Stimulated activated CD8-positive, alpha-beta memory T cell treated with anti-CD3 and anti-CD28 coated beads, Interleukin-4, amount 100 ng/mL, for 4 hours (primary cell): ENCODE results near the gene CFAP210.
"Not testable (repeated sequence)": the region's sequence is repeated elsewhere in the genome, so short reads cannot be mapped to it uniquely, and the experiment has no call there.

Experiments used
- DNase-seq, 2 donors: peaks; one replicate each; pipeline ENCODE4 v3.0.0-alpha.2; 2020; ENCODE audit warnings: low read depth in 2 of 2, low spot score in 1 of 2

The CFAP210 gene

DNA sequence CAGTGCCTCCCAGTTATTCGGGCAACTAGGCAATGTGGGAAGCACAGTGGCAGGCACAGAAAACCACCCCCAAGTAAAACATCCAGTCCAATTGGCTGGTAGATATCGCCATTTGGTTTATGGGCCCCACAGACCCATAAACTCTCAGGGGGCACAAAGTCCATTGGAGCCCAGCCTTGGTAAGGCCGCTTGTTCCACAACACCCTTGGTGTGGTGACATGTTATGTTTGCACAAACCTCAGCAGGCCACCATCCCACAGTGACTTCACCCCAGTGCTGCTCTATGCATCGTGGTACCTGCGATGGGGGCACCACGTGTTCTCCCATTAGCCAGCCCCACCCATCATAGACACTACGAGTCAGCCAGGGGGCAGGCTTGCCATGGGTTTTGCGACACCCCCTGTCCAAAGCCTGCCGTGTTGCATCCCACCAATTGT, 18.6 kb upstream of the CFAP210 start:
- DNase-seq = no peak

DNA sequence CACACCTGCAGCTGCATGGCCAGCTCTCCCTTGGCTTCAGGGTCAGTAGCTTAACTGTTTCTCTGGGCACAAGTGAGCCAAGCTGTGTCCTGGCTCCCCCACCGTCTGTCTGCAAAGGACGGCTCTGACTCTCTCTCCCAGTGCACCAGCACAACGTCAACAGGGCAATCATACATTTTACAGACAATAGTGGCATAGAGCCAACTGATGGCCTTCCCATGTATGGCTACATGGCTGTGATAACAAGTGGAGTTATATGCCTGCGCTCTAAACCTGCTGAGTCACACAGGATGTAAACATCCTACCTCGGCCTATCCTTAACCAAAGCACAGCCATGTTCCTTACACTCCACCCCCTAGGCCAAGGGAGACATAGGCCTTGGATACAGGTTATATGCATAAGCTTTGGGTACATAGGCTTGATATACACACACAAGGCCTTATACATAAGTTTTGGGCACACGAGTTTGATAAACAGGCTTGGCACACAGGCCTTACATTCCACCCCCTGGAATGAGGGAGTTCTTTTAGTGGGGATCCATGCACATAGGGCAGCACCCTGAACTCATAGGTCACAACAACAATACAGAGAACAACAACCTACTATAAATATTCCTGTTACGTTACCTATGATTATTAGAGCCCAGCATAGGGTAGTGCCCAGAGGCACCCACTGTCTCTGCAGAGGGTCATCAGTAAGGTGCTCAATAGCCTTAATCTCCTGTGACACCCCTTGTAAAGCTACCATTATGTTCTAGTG, 17.7 kb upstream of the CFAP210 start:
- no peak for DNase-seq

DNA sequence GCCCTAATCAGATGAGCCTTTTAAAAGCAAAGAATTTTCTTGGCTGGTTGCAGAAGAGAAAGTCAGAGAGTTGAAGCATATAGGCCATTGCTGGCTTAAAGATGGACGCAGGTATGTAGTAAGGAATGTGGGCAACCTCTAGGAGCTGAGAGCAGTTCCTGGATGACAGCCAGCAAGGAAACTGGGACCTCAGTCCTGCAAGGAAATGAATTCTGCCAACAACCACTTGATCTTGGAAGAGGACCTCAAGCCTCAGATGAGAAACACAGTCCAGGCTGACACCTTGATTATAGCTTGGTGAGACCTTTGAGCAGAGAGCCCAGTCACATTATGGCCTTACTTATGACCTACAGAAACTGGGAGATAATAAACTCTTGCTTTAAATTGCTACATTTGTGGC, 15.8 kb upstream of the CFAP210 start:
- no peak for DNase-seq

DNA sequence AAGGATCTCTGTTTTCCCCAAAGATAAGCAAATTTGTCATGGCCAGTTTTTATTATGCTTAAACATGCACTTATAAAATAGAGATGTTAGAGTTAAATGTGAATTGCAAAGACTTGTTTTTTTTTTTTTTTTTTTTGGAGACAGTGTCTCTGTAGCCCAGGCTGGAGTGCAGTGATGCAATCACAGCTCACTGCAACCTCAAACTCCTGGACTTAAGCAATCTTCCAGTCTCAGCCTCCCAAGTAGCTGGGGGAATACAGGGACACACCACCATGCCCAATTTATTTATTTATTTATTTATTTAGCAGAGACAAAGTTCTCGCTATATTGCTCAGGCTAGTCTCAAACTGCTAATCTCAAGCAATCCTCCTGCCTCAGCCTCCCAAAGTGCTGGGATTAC, 15.1 kb upstream of the CFAP210 start:
- no peak for DNase-seq

DNA sequence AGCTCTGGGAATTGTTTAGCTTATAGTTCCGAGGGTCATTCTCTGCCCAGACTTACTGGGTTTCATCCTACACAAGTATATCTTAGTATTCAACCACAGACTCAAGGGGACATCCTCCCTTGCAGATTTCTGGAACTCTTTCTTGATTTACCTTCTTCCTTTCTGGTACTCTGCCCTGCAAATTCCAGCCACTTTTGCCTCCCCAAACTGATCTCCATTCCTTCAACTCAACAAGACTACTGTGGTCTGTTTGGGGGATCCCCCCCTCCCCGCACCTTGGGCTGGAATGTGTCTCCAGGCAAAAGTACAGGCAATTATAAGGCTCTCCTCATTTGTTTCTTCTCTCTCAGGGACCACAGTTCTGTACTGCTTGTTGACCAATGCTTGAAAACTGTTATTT, 13.4 kb upstream of the CFAP210 start:
- DNase-seq = no peak

DNA sequence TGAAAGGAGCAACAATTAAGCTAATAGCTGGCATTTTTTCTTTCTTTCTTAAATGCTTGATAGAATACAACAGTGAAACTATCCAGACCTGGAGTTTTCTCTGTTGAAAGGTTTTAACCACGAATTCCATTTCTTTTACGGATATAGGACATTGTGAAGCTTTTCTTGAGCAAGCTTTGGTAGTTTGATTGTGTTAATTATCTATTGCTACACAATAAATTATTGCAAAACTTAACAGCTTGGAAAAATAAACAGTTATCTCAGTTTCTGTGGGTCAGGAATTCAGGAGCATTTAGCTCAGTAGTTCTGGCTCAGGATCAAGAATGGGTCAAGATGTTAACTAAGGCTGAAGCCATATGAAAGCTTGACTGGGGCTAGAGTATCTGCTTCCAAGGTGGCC, 11.7 kb upstream of the CFAP210 start:
- DNase-seq = no peak

DNA sequence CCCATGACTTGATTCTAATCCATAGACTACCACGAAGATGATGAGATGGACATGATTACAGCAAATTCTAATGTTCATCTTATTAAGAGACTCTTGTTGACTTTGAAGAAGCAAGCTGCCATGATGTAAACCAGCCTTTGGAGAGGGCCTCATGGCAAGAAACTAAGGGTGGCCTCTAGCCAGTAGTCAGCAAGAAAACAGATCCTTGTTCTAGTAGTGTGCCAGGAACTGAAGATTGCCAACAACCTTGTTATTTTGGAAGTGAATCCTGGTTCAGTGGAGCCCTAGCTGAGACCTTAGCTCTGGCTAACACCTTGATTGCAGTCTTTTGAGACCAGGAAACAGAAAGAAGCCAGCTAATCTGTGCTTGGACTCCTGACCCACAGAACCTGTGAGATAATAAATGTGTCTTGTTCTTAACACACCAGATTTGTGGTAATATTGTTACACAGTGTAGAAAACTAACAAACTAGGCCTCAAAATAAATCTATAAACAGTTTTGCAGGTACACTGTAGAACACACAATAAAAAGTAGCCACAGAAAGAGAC, 10.0 kb upstream of the CFAP210 start:
- DNase-seq = no peak

DNA sequence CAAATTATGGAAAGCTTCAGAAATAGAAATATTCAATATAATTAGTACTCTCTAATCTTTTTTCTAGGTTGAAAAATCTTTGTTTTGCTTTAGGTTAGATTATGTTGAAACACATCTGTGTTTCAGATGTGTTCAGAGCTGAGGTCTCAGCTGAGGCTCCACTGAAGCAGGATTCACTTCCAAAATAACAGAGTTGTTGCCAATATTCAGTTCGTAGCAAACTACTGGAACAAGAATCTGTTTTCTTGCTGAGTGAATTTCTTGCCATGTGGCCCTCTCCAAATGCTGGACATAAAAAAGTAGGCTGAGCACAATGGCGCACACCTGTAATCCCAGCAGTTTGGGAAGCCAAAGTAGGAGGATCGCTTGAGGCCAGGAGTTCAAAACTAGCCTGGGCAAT, 8.8 kb upstream of the CFAP210 start:
- DNase-seq = no peak

DNA sequence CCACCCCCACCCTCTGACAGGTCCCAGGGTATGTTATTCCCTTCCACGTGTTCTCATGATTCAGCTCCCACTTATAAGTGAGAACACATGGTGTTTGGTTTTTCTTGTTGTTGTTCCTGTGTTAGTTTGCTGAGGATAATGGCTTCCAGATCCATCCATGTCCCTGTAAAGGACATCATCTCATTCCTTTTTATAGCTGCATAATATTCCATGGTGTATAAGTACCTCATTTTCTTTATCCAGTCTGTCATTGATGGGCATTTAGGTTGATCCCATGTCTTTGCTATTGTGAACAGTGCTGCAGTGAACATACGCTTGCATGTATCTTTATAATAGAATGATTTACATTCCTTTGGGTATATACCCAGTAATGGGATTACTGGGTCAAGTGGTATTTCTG, 5.0 kb upstream of the CFAP210 start:
- DNase-seq = not testable (repeated sequence)

DNA sequence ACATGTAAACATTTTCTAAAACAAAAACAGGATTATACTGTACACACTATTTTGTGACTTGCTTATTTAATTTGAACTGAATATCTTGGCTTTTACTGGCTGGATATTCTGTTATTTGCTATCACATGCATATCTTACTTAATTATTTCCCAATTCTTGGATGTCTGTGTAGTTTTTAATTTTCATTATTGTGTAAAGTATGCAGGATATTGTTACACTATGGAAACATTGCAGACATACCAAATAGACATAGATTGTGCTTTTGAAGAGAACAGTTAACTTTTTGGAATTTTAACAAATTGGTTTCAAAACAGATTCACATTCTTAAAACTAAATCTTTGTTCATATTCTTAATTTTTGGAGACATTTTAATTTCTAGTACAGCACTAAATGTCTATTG, 2.2 kb upstream of the CFAP210 start:
- DNase-seq = no peak

DNA sequence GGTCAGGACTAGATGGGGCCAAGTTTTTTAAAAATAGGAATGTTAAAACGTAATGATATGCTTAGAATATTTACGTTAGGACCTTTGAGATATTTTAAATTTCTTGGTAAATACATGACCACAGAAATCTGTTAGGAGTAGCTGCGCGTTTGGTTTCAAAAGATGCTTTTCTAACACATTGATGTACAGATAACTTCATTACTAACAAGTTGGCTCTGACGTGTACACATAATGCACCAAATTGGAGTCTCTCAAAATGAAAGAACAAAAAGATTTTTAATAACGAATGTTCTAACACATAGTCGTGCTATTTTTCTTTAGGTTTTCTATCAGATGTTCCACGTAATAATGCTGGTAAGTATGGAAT, 672 bp upstream of the CFAP210 start:
- DNase-seq = no peak

DNA sequence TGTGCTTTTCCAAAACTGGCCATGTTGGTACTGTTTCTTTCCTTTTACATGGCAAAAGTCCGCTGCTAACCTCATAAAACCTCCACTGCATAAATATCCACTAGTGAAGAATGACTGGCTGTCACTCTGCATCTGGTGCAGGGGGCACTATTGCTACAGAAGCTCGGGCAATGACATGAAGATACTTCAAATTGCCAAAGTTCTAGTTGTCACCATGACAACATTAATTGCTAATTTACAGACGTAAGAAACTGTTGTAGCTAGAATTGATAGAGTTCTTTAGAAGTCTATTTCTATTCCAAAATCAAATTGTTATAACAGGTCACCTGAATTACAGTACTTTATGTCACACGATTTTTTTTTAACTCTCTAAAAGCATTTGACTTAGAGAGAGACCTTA, 845 bp downstream of the CFAP210 start:
- DNase-seq = no peak

DNA sequence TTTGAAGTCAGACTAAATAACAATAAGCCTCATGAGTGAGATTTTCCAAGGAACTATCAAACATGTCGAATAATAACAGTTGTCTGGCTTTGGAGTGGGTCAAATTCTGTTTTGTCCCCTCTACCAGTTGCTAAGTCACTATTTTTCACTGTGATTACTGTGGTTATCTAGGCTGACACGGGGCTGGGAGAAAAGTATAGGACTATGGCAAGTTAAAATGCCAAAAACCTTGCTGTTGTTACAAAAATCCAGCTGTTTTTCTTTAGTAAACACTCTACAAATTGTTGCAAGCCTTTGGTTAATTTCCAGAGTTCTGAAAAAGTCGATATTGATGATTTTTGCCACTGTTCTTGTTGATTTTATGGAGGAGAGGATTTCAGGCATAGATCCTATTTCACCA, 1.5 kb downstream of the CFAP210 start:
- no peak for DNase-seq

DNA sequence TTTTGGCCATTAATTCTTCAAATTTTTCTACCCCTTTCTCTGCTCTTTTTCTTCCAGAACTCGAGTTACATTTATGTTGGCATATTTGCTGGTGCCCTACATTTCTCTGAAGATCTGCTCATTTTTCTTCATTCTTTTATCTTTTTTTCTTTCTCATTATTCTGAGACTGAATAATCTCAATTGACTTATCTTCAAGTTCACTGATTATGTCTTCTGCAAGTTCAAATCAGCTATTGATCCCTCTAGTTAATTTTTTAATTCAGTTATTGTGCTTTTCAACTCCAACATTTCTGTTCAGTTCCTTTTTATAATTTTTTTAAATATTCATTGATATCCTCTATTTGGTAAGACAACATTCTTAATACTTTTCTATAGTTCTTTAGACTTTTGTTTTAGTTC, 3.2 kb downstream of the CFAP210 start:
- DNase-seq = no peak

DNA sequence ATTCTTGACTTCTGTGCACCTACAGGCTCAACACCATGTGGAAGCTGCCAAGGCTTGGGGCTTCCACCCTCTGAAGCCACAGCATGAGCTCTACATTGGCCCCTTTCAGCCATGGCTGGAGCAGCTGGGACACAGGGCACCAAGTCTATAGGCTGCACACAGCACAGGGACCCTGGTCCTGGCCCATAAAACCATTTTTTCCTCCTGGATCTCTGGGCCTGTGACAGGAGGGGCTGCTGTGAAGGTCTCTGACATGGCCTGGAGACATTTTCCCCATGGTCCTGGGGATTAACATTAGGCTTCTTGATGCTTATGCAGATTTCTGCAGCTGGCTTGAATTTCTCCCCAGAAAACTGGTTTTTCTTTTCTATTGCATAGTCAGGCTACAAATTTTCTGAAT, 6.3 kb downstream of the CFAP210 start:
- DNase-seq = not testable (repeated sequence)

DNA sequence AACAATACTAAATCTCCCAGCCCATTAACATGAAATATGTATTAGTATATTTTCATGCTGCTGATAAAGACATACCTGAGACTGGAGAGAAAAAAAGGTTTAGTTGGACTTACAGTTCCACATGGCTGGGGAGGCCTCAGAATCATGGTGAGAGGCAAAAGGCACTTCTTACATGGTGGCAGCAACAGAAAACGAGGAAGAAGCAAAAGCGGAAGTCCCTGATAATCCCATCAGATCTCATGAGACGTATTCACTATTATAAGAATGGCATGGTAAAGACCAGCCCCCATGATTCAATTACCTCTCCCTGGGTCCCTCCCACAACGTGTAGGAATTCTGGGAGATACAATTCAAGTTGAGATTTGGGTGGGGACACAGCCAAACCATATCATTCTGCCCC, 7.4 kb downstream of the CFAP210 start:
- DNase-seq = not testable (repeated sequence)

DNA sequence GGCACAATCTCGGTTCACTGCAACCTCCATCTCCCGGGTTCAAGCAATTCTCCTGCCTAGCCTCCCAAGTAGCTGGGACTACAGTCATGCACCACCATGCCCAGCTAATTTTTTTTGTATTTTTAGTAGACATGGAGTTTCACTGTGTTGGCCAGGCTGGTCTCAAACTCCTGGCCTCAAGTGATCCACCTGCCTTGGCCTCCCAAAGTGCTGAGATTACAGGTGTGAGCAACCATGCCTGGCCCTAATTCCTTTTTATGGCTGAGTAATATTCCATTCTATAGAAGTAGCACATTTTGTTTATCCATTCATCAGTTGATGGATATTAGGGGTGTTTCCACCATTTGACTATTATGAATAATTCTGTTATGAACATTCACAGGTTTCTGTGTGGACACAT, 9.5 kb downstream of the CFAP210 start:
- DNase-seq = not testable (repeated sequence)

DNA sequence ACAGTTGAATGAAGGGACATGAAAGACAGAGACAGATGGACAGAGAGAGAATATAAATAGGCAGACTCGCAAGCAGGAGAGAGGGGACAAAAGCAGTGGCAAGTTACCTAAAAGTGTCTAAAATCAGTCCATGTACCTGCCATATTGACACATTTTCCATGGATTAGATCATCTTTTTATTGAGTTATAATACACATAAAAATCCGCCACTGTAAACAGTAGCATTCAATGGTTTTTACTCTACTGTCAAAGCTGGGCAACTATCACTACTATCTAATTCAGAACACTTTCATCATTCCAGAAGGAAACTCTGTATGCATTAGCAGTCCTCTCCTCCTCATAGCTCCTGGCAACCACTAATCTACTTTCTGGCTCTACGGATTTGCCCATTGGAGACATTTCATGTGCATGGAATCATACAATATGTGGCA, 10.1 kb downstream of the CFAP210 start:
- DNase-seq = no peak

DNA sequence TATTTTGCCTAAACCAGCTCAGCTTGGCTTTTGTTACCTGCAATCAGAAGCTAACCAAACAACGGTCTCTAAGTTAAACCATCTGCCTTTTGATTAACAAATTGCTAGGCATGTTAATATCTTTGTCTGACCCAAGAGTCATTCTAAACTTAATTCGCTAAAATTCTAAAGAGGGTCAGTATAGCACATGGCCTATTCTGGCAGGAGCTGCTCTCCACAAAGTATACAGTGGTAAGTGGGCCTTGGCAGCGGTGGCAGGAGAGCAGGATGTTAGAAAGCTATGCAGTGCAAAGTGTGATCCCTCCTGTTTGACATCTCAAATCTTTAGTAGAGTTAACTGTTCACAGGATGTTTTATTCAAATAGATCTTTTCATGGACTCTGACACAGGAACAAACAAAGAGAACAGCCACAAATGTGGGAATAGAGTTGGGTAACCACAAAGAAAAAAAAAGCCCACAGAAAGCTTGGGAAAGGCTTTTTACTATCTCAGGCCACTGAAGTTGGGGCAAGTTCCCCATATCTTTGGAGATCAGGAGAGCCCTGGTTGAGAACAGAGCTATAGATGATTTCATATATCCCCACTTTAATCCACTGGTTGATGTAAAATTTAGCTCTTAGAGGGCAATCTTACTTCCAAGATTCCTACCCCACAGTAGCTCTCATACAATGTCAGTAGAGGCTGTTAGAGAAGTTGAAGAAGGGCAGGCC, 10.6 kb downstream of the CFAP210 start:
- no peak for DNase-seq

DNA sequence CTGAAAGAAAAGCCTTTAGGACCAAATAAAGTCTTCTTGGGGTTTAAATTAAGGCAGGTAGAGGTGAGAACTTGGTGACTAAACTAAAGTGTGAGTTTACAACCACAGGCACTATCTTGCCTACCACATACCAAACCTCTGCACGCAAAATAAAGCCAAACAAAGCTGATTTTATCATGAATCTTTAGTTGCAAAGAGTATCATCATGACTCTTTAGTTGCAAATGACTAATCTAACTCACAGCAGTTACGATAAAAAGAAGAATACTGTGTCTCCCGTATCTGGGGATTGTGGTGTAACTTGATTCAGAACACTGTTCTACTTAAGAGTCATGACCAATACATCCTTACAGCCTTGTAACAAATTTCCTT, 11.2 kb downstream of the CFAP210 start:
- no peak for DNase-seq

DNA sequence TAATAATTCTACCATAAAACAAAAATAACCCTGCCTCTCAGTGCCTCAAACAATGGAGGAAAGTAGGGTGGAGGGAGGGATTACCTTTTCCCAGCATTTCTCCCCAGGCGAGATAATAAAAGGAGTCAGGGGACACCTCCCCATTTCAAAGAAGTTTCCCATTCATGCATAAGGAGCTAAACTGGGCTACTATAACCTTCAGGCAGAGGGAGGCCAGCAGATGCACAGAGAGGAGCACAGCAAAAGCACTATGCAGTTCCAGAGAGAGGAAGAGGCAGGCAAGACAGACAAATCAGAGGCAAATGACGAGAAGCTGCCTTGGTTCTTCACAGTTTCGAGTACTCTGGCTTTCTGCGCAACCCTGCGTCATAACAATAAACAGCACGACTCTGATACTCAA, 17.4 kb downstream of the CFAP210 start:
- DNase-seq = no peak

DNA sequence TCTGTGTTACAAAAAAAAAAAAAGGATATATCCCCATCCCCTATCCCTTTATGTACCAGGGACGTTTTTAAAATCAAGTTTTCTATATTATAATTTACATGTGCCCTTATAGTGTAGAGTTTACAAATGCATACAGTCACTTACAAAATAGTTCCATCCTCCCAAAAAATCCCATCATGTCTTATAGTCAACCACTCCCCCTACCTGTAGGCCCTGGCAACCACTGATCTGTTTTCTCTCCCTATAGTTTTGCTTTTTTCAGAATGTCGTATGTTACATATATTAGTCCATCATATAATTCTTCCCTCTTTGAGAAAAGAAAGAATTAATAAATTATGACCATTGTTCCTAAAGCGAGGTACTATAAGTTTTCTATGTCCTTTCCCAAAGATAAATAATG, 17.8 kb downstream of the CFAP210 start:
- no peak for DNase-seq

DNA sequence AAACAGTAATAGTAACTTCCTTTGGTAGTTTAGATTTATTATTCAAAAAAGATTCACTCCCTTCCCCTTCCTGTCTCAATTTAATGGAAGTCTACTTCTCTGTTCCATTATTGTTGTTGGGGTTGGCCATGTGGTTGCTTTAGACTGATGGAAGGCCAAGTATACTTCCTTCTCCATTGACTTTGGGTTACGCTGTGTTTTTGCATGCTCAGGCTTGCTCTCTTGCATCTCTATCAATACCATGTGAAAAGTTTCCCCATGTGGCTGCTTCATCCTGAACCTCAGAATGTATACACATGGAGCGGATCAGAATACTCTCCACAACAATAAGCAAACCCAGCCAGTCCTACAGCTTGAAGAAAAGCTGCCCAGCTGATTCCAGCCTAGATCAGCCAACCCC, 20.3 kb downstream of the CFAP210 start:
- no peak for DNase-seq
